ENCODE data around the gene CLIP1. TPM values are rescaled to one million over a fixed set of nuclear protein-coding genes. Genes with fewer than 3 reads are reported as not detected.

Gene CLIP1
- total RNA-seq, 1 experiment from 2014 or later, result 62.2 TPM

DNA sequence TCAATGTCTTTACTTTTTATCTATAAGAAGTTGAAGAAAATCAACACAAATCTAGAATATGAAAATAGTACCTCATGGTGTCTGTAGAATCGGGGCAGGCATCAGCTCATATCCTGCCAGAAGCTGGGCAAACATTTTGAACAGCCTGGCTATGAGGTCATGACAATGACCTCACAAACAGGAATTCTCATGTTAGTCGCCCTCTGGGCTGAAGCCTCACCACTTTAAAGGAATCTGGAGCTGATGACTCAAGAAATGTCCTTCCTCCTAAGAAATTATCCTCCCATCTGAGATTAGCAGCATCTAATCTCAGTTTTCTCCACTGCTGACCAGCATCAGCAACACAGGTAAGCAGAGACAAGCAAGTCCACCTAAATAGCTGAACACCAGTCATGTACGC, 27.1 kb downstream of the CLIP1 start:
- Histone ChIP-seq H3K27ac (ENCODE audit: low read depth, low read length, poor library complexity, severe bottlenecking) (no peak overlapping the region), H3K9me3 (ENCODE audit: low read depth, low read length, poor library complexity, severe bottlenecking) (no peaks in the 10 kb centered on the region), H3K4me1 (ENCODE audit: insufficient read depth, low read length, poor library complexity, severe bottlenecking) (peaks cover 15% of the 10 kb centered on the region), H3K27me3 (replicated peaks; ENCODE audit: insufficient read depth, low read depth, low read length, poor library complexity) (no peaks in the 10 kb centered on the region), H3K36me3 (ENCODE audit: insufficient read depth, low read length, poor library complexity, severe bottlenecking) (no peaks in the 10 kb centered on the region), H3K4me3 (ENCODE audit: low read depth, low read length, poor library complexity, severe bottlenecking) (no peak overlapping the region)
- no peak for TF ChIP-seq EZH2 (IDR thresholded peaks at IDR 0.05; ENCODE audit: borderline replicate concordance, low read depth, low read length, poor library complexity, severe bottlenecking)
- TF ChIP-seq, protein P1, sequence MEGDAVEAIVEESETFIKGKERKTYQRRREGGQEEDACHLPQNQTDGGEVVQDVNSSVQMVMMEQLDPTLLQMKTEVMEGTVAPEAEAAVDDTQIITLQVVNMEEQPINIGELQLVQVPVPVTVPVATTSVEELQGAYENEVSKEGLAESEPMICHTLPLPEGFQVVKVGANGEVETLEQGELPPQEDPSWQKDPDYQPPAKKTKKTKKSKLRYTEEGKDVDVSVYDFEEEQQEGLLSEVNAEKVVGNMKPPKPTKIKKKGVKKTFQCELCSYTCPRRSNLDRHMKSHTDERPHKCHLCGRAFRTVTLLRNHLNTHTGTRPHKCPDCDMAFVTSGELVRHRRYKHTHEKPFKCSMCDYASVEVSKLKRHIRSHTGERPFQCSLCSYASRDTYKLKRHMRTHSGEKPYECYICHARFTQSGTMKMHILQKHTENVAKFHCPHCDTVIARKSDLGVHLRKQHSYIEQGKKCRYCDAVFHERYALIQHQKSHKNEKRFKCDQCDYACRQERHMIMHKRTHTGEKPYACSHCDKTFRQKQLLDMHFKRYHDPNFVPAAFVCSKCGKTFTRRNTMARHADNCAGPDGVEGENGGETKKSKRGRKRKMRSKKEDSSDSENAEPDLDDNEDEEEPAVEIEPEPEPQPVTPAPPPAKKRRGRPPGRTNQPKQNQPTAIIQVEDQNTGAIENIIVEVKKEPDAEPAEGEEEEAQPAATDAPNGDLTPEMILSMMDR (conservative IDR thresholded peaks at IDR 0.05; ENCODE audit: low read depth, low read length), result no peak
- intact Hi-C loops (cut with micrococcal nuclease; ENCODE audit: unreplicated experiment), result no loop called here
- ChIA-PET POLR2A (ENCODE audit: low non-redundant PET) (no interaction called here), CTCF (no interaction called here)
- DNase-seq (ENCODE audit: low spot score), result no peak
- BruUV-seq (replicated peaks), result no TSS peak

DNA sequence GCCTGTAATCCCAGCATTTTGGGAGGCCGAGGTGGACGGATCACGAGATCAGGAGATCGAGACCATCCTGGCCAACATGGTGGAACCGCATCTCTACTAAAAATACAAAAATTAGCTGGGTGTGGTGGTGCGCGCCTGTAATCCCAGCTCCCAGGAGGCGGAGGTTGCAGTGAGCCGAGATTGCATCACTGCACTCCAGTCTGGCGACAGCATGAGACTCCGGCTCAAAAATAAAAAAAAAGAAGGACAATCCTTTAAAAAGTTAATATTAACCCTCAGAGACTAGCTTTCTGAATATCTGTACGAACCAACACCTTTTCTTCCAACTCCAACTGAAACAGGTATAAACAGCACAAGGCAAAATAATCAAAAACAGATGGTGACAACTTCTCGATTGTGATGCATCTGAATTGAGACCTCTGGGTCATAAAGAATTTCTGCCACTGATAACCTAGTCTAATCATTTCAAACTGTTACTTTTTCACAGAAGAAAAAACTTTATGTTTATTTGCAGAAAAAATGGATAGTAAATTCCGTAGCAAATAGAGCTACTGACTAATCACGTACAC, 27.8 kb downstream of the CLIP1 start:
- Histone ChIP-seq H3K9me3 (ENCODE audit: low read depth, low read length, poor library complexity, severe bottlenecking) (no peaks in the 10 kb centered on the region), H3K4me1 (ENCODE audit: insufficient read depth, low read length, poor library complexity, severe bottlenecking) (peaks cover 10% of the 10 kb centered on the region), H3K36me3 (ENCODE audit: insufficient read depth, low read length, poor library complexity, severe bottlenecking) (no peaks in the 10 kb centered on the region), H3K27ac (ENCODE audit: low read depth, low read length, poor library complexity, severe bottlenecking) (no peak overlapping the region), H3K4me3 (ENCODE audit: low read depth, low read length, poor library complexity, severe bottlenecking) (no peak overlapping the region), H3K27me3 (replicated peaks; ENCODE audit: insufficient read depth, low read depth, low read length, poor library complexity) (no peaks in the 10 kb centered on the region)
- no peak for DNase-seq (ENCODE audit: low spot score)
- TF ChIP-seq, protein P1 (conservative IDR thresholded peaks at IDR 0.05; ENCODE audit: low read depth, low read length), result no peak
- no peak for TF ChIP-seq EZH2 (IDR thresholded peaks at IDR 0.05; ENCODE audit: borderline replicate concordance, low read depth, low read length, poor library complexity, severe bottlenecking)
- CTCF ChIA-PET, result no interaction called here
- POLR2A ChIA-PET (ENCODE audit: low non-redundant PET), result no interaction called here
- intact Hi-C loops (cut with micrococcal nuclease; ENCODE audit: unreplicated experiment), result no loop called here
- no TSS peak for BruUV-seq (replicated peaks)

DNA sequence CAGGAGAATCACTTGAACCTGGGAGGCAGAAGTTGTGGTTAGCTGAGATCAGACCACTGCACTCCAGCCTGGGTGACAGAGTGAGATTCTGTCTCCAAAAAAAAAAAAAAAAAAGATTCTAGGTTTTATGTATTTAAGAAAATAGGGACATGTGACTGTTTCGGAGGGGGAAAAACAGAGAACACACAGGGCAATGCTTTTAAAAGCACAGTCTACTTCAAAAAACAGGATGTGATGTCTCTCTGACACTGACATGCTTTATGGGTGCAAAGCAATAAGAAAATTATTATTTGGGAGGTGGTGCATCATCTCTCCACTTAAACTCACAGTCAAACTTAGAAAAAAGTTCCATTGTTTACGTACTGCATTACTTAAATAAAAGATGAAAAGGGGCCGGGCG, 28.7 kb downstream of the CLIP1 start:
- Histone ChIP-seq H3K9me3 (ENCODE audit: low read depth, low read length, poor library complexity, severe bottlenecking) (no peaks in the 10 kb centered on the region), H3K27ac (ENCODE audit: low read depth, low read length, poor library complexity, severe bottlenecking) (no peak overlapping the region), H3K36me3 (ENCODE audit: insufficient read depth, low read length, poor library complexity, severe bottlenecking) (no peaks in the 10 kb centered on the region), H3K4me3 (ENCODE audit: low read depth, low read length, poor library complexity, severe bottlenecking) (no peak overlapping the region), H3K4me1 (ENCODE audit: insufficient read depth, low read length, poor library complexity, severe bottlenecking) (peaks cover 4% of the 10 kb centered on the region), H3K27me3 (replicated peaks; ENCODE audit: insufficient read depth, low read depth, low read length, poor library complexity) (no peaks in the 10 kb centered on the region)
- CTCF ChIA-PET, result no interaction called here
- intact Hi-C loops (cut with micrococcal nuclease; ENCODE audit: unreplicated experiment), result no loop called here
- POLR2A ChIA-PET (ENCODE audit: low non-redundant PET), result no interaction called here
- BruUV-seq (replicated peaks), result no TSS peak
- no peak for DNase-seq (ENCODE audit: low spot score)
- TF ChIP-seq, protein P1 (conservative IDR thresholded peaks at IDR 0.05; ENCODE audit: low read depth, low read length), result no peak
- no peak for TF ChIP-seq EZH2 (IDR thresholded peaks at IDR 0.05; ENCODE audit: borderline replicate concordance, low read depth, low read length, poor library complexity, severe bottlenecking)

Data from A673 (cell line).